Measurements from ENCODE around the gene APOH. TPM values are rescaled to one million over a fixed set of nuclear protein-coding genes. Genes with fewer than 3 reads are reported as not detected.

Gene APOH
- polyA plus RNA-seq, 1 of the 3 experiments (the other 2 are of a cell fraction) = not detected

DNA sequence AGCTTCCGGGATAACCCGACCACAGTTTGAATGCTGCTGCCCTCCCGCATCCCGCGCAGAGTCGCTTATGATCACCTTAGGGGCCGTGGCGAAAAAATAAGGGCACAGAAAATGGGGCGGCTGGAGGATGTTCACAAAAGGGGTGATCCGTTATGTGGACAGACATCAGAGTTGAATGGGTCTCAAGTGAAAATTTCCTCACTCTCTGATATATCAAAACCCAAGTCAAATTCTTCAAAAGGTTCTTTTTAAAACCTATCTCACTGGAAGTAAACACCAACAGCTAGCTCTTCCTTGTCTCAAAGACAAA, 36.9 kb downstream of the APOH start:
- peak overlapping the region; percentile 93 for H2AFZ ChIP-seq (ENCODE audit: low read depth)
- H3K9me3 ChIP-seq = no peaks in the 10 kb centered on the region
- peak overlapping the region; percentile 68 to 85 for H3K4me3 ChIP-seq (ENCODE audit: low read depth in 2 of 2, low read length in 1 of 2)
- CTCF ChIA-PET = interaction anchor here (1.1 to 3.1 kb wide), 6 partner anchors 8 to 960 kb away, joined by 3 to 26 read pairs (median 4); no protein-coding TSS in a partner anchor
- peaks cover 21% of the 10 kb centered on the region for H3K79me2 ChIP-seq (ENCODE audit: insufficient read depth)
- H3K4me2 ChIP-seq = peak overlapping the region; percentile 99
- peaks cover 7 to 8% of the 10 kb centered on the region in 2 experiments; a peak in 3 of 4 replicates for H3K4me1 ChIP-seq (ENCODE audit: control insufficient read depth in 1 of 2, insufficient read depth in 2 of 2, low read depth in 1 of 2, low read length in 1 of 2)
- H3K27ac ChIP-seq (ENCODE audit: low read depth in 2 of 2, low read length in 1 of 2) = peak overlapping the region; percentile 18 to 51; a peak in 3 of 4 replicates
- peaks cover 20% of the 10 kb centered on the region for H3F3A ChIP-seq (replicated peaks; ENCODE audit: insufficient read depth)
- H3K36me3 ChIP-seq (replicated peaks in 1 of 2; ENCODE audit: control insufficient read depth in 1 of 2, insufficient read depth in 2 of 2, low read length in 1 of 2) = no peaks in the 10 kb centered on the region
- no peaks in the 10 kb centered on the region for H3K27me3 ChIP-seq (ENCODE audit: insufficient read depth)
- POLR2A ChIA-PET = no interaction called here
- H3K9ac ChIP-seq = peak overlapping the region; percentile 87
- no peaks in the 10 kb centered on the region for H3K9me2 ChIP-seq
- DNase-seq = no peak
- TF ChIP-seq USF2 (IDR thresholded peaks at IDR 0.05; ENCODE audit: borderline replicate concordance, low read depth, low read length) = no peak
- TF ChIP-seq ELF1 (IDR thresholded peaks at IDR 0.05) = peak; percentile 36
- WGBS (ENCODE audit: low lambda C conversion rate) = 16% methylated on average over 10 of the region's 10 CpGs
- H4K20me1 ChIP-seq (ENCODE audit: insufficient read depth) = no peaks in the 10 kb centered on the region

- POLR2A ChIA-PET = interaction anchor here (0.7 kb wide), 1 partner anchor 472 kb away, joined by 3 read pairs; no protein-coding TSS in a partner anchor
- Histone ChIP-seq H3K4me2 (peak within 1 kb of the TSS; percentile 99), H3K27me3 (ENCODE audit: insufficient read depth) (no peaks in the 10 kb centered on the region), H3K9ac (peak within 1 kb of the TSS; percentile 87), H3K27ac (ENCODE audit: low read depth in 2 of 2, low read length in 1 of 2) (peak within 1 kb of the TSS; percentile 51 to 66), H4K20me1 (ENCODE audit: insufficient read depth) (no peaks in the 10 kb centered on the region), H3K4me3 (ENCODE audit: low read depth in 2 of 2, low read length in 1 of 2) (peak within 1 kb of the TSS; percentile 68 to 85), H3K36me3 (replicated peaks in 1 of 2; ENCODE audit: control insufficient read depth in 1 of 2, insufficient read depth in 2 of 2, low read length in 1 of 2) (no peaks in the 10 kb centered on the region), H3K9me3 (no peaks in the 10 kb centered on the region), H3K4me1 (ENCODE audit: control insufficient read depth in 1 of 2, insufficient read depth in 2 of 2, low read depth in 1 of 2, low read length in 1 of 2) (peaks cover 7 to 8% of the 10 kb centered on the region in 2 experiments; a peak in 3 of 4 replicates), H2AFZ (ENCODE audit: low read depth) (peak within 1 kb of the TSS; percentile 93), H3K9me2 (no peaks in the 10 kb centered on the region), H3K79me2 (ENCODE audit: insufficient read depth) (peaks cover 21% of the 10 kb centered on the region), H3F3A (replicated peaks; ENCODE audit: insufficient read depth) (peaks cover 20% of the 10 kb centered on the region)
- peak; percentile 97 for DNase-seq
- CTCF ChIA-PET = interaction anchor here (1.2 to 3.1 kb wide), 6 partner anchors 8 to 963 kb away, joined by 3 to 26 read pairs (median 4); no protein-coding TSS in a partner anchor
- under 1% methylated on average over 59 of the region's 83 CpGs for WGBS (ENCODE audit: low lambda C conversion rate)
- TF ChIP-seq FOSL2 (IDR thresholded peaks at IDR 0.05; ENCODE audit: borderline replicate concordance, low read depth) = 0 out of 2 replicates have a peak, but pooled peaks have one; percentile 9
- TF ChIP-seq USF2 (IDR thresholded peaks at IDR 0.05; ENCODE audit: borderline replicate concordance, low read depth, low read length) = no peak
- no peak for TF ChIP-seq GABPA (IDR thresholded peaks at IDR 0.05; ENCODE audit: low read depth)
- TF ChIP-seq PBX3 (IDR thresholded peaks at IDR 0.05) = no peak
- peak; percentile 45 for TF ChIP-seq CHD2 (IDR thresholded peaks at IDR 0.05; ENCODE audit: low read length, partially characterized antibody)
- peak; percentile 48; the same call in 1 of the 2 replicates for TF ChIP-seq SIN3A (IDR thresholded peaks at IDR 0.05; ENCODE audit: borderline replicate concordance, low read depth, low read length)
- 0 out of 2 replicates have a peak, but pooled peaks have one; percentile 10 for TF ChIP-seq FOXM1 (IDR thresholded peaks at IDR 0.05; ENCODE audit: low read depth)
- TF ChIP-seq TAF1 (IDR thresholded peaks at IDR 0.05; ENCODE audit: borderline replicate concordance, low read depth, low read length) = 0 out of 2 replicates have a peak, but pooled peaks have one; percentile 27
- peak; percentile 73; the same call in 1 of the 2 replicates for TF ChIP-seq RFX5 (IDR thresholded peaks at IDR 0.05; ENCODE audit: low read length)
- TF ChIP-seq TEAD4 (IDR thresholded peaks at IDR 0.05; ENCODE audit: borderline replicate concordance, insufficient read depth) = no peak
- TF ChIP-seq MXI1 (IDR thresholded peaks at IDR 0.05; ENCODE audit: low read depth, low read length) = peak; percentile 93
- no peak for TF ChIP-seq YY1 (IDR thresholded peaks at IDR 0.05; ENCODE audit: low read depth)
Observed at GRCh38 chr17:66191593-66192377, 37.4 kb downstream of the APOH start, which contains the start of gene CEP112. CEP112 (minus strand) TSS chr17:66192133.

All from SK-N-SH (cell line).